Mesenchymal stem cell (in vitro differentiated cells and primary cell): ENCODE results near the gene HDGF.
A peak's percentile ranks its signal among the peaks of the same experiment; 100 is the strongest.

ENCODE experiments used
- DNase-seq: peaks from one replicate; pipeline ENCODE4 v3.0.0-alpha.2; 2013
- H2AFZ ChIP-seq: one replicate; pipeline ENCODE4 v1.6.1; 2013; ENCODE audit warnings: low read depth, mild to moderate bottlenecking, control low read depth, inconsistent platforms, low read length, moderate library complexity
- H2AK5ac ChIP-seq: 2 replicates; pipeline ENCODE4 v1.6.1; 2013; ENCODE audit warnings: low read length, moderate library complexity, mild to moderate bottlenecking, inconsistent platforms; ENCODE audit not compliant: severe bottlenecking
- H2BK120ac ChIP-seq: one replicate; pipeline ENCODE4 v1.6.1; 2013; ENCODE audit warnings: low read depth, mild to moderate bottlenecking, inconsistent platforms, low read length, moderate library complexity
- H2BK12ac ChIP-seq, 2 experiments: one replicate each; pipeline ENCODE4 v1.6.1; 2013; ENCODE audit warnings: inconsistent platforms in 2 of 2, low read length in 2 of 2, mild to moderate bottlenecking in 2 of 2, moderate library complexity in 2 of 2, control low read depth in 1 of 2
- H2BK15ac ChIP-seq: one replicate; pipeline ENCODE4 v1.6.1; 2013; ENCODE audit warnings: mild to moderate bottlenecking, low read depth, inconsistent platforms; ENCODE audit not compliant: poor library complexity, severe bottlenecking
- H2BK5ac ChIP-seq: 2 replicates; pipeline ENCODE4 v1.6.1; 2013; ENCODE audit warnings: low read depth, mild to moderate bottlenecking, low read length, control low read depth, inconsistent platforms; ENCODE audit not compliant: poor library complexity, severe bottlenecking
- H3K14ac ChIP-seq, 2 experiments: one replicate each; pipeline ENCODE4 v1.6.1; 2013; ENCODE audit warnings: inconsistent platforms in 2 of 2, low read length in 2 of 2, control low read depth in 1 of 2, mild to moderate bottlenecking in 1 of 2, moderate library complexity in 1 of 2
- H3K18ac ChIP-seq, 2 experiments: one replicate each; pipeline ENCODE4 v1.6.1; 2013; ENCODE audit warnings: inconsistent platforms in 2 of 2, low read length in 2 of 2, control low read depth in 1 of 2, low read depth in 1 of 2, mild to moderate bottlenecking in 1 of 2
- H3K23ac ChIP-seq, 2 experiments: one replicate each; pipeline ENCODE4 v1.6.1; 2013; ENCODE audit warnings: inconsistent platforms in 2 of 2, low read length in 2 of 2, mild to moderate bottlenecking in 2 of 2, moderate library complexity in 2 of 2, control low read depth in 1 of 2
- H3K27ac ChIP-seq: 2 replicates; pipeline ENCODE4 v1.5.1; 2013; ENCODE audit warnings: mild to moderate bottlenecking, moderate library complexity, low read length, control low read depth, inconsistent platforms; ENCODE audit not compliant: poor library complexity, severe bottlenecking
- H3K27me3 ChIP-seq, 2 experiments: 2 replicates each; pipeline versions ENCODE4 v1.6.1 to v1.7.0; 2013; ENCODE audit warnings: low read length in 2 of 2, mild to moderate bottlenecking in 2 of 2, moderate library complexity in 2 of 2, control low read depth in 1 of 2, inconsistent platforms in 1 of 2; ENCODE audit not compliant: control insufficient read depth in 1 of 2, insufficient read depth in 1 of 2
- H3K36me3 ChIP-seq, 2 experiments: 2 replicates each; pipeline versions ENCODE4 v1.6.1 to v1.7.0; 2013; ENCODE audit warnings: low read length in 2 of 2, control low read depth in 1 of 2, inconsistent platforms in 1 of 2, low read depth in 1 of 2, mild to moderate bottlenecking in 1 of 2; ENCODE audit not compliant: insufficient read depth in 2 of 2, control insufficient read depth in 1 of 2
- H3K4ac ChIP-seq, 2 experiments: one replicate each; pipeline ENCODE4 v1.6.1; 2013; ENCODE audit warnings: inconsistent platforms in 2 of 2, low read length in 2 of 2, mild to moderate bottlenecking in 2 of 2, moderate library complexity in 2 of 2, control low read depth in 1 of 2, low read depth in 1 of 2
- H3K4me1 ChIP-seq: 2 replicates; pipeline ENCODE4 v1.6.1; 2013; ENCODE audit warnings: low read depth, low read length, control low read depth; ENCODE audit not compliant: control insufficient read depth, insufficient read depth
- H3K4me2 ChIP-seq: 2 replicates; pipeline ENCODE4 v1.6.1; 2013; ENCODE audit warnings: low read length, mild to moderate bottlenecking, inconsistent platforms; ENCODE audit not compliant: poor library complexity, severe bottlenecking
- H3K4me3 ChIP-seq, 2 experiments: 2 replicates each; pipeline versions ENCODE4 v1.5.1 to v1.7.0; 2013; ENCODE audit warnings: low read length in 2 of 2, mild to moderate bottlenecking in 2 of 2, control low read depth in 1 of 2, low read depth in 1 of 2; ENCODE audit not compliant: insufficient read depth in 1 of 2
- H3K79me1 ChIP-seq: replicated peaks from 2 replicates; pipeline ENCODE4 v1.6.1; 2013; ENCODE audit warnings: mild to moderate bottlenecking, control low read depth, low read length, inconsistent platforms; ENCODE audit not compliant: poor library complexity, severe bottlenecking
- H3K9ac ChIP-seq: 2 replicates; pipeline ENCODE4 v1.7.0; 2013; ENCODE audit warnings: mild to moderate bottlenecking, low read length, moderate library complexity
- H3K9me3 ChIP-seq: 2 replicates; pipeline ENCODE4 v1.7.0; 2013; ENCODE audit warnings: mild to moderate bottlenecking, low read length; ENCODE audit not compliant: control insufficient read depth
- H4K8ac ChIP-seq: one replicate; pipeline ENCODE4 v1.6.1; 2013; ENCODE audit warnings: inconsistent platforms, mild to moderate bottlenecking, low read length, moderate library complexity
- H4K91ac ChIP-seq: one replicate; pipeline ENCODE4 v1.6.1; 2013; ENCODE audit warnings: mild to moderate bottlenecking, low read length, inconsistent platforms
- WGBS: methylation state at CpG from one replicate; pipeline ENCODE4 v1.1.7; 2013; ENCODE audit warnings: mixed read lengths; 5-methylcytosine and 5-hydroxymethylcytosine counted together

Gene HDGF

DNA sequence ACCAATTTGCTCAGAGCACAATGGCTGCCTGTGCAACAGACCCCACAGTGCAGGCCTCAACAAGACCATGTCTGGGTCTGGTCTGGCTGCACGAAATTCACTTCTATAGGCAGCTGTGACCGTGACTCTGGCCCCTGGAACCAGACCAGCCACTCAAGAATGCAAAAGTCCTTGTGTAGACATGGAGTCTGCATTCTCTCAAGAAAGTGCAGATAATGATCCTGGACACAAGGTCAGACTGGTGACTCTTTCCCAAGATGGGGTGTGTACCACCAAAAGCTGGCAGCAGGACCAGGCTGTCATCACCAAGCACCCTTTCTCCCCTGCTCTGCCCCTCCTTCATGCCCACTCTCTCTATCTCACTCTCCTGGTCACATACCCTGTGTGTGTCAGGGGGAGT, 30.3 kb downstream of the HDGF start:
- Histone ChIP-seq H3K9ac (no peak overlapping the region), H3K18ac (no peak overlapping the region), H3K23ac (no peak overlapping the region), H2AFZ (no peak overlapping the region), H2BK120ac (no peak overlapping the region), H3K14ac (no peak overlapping the region), H2AK5ac (no peak overlapping the region), H3K9me3 (no peaks in the 10 kb centered on the region), H3K4me2 (no peak overlapping the region), H2BK12ac (no peak overlapping the region), H3K4me1 (peaks cover 8% of the 10 kb centered on the region), H3K36me3 (peaks cover 32 to 57% of the 10 kb centered on the region in 2 experiments), H4K91ac (no peak overlapping the region), H3K79me1 (peaks cover 20% of the 10 kb centered on the region), H3K27me3 (no peaks in the 10 kb centered on the region), H4K8ac (no peak overlapping the region), H3K4ac (no peak overlapping the region), H2BK5ac (no peak overlapping the region), H3K27ac (no peak overlapping the region), H2BK15ac (no peak overlapping the region), H3K4me3 (no peak overlapping the region)
- 50% methylated on average over 2 of the region's 2 CpGs for WGBS
- no peak for DNase-seq

DNA sequence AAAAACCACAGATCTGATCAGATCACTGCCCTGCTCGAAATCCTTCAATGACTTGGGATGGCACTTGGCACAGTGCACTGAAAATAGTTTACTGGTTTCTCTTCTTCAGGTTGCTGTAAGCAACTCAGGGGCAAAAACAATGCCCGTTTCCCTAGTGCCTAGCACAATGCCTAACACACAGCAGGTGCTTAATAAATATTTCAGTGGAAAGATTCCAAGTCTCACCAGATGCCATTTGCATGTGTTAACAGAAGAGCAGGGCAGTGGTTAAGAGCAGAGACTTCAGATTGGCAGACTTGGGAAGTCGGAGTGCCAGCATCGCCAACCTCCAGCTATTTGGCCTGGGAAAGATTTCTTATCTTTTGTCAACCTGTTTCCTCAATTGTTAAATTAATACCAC, 34.1 kb downstream of the HDGF start:
- Histone ChIP-seq H3K4me3 (no peak overlapping the region), H2BK5ac (no peak overlapping the region), H4K91ac (no peak overlapping the region), H3K79me1 (peaks cover 5% of the 10 kb centered on the region), H3K9me3 (no peaks in the 10 kb centered on the region), H3K27me3 (no peaks in the 10 kb centered on the region), H3K4ac (no peak overlapping the region), H3K4me2 (no peak overlapping the region), H2BK12ac (no peak overlapping the region), H2BK15ac (no peak overlapping the region), H3K18ac (no peak overlapping the region), H2AFZ (no peak overlapping the region), H3K4me1 (no peaks in the 10 kb centered on the region), H3K27ac (no peak overlapping the region), H2BK120ac (no peak overlapping the region), H3K9ac (no peak overlapping the region), H3K36me3 (peaks cover 14 to 34% of the 10 kb centered on the region in 2 experiments), H4K8ac (no peak overlapping the region), H2AK5ac (no peak overlapping the region), H3K14ac (no peak overlapping the region), H3K23ac (no peak overlapping the region)
- DNase-seq: no peak
- 95% methylated on average over 3 of the region's 4 CpGs for WGBS

DNA sequence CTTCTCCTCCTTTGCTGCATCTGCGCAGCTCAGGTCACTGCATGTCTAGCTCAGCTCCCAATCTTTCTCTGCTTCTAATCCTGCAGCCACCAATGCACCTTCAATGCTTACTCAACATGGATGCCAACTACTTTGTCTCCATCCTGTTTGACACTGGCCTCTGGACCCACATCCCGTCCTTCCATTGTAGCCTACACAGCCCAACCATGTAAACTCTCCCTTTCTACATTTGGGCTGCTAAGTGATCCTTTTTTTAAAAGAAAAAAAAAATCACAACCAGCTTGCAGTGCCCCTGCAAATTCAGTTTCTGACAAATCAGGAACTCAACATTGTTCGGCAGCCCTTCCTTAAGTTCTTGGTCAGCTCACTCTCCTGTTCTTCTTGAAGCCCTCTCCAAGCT, 36.6 kb downstream of the HDGF start:
- no peak overlapping the region for H2BK12ac ChIP-seq
- H4K91ac ChIP-seq: no peak overlapping the region
- H3K27me3 ChIP-seq: no peaks in the 10 kb centered on the region
- H3K36me3 ChIP-seq: peaks cover 6 to 16% of the 10 kb centered on the region in 2 experiments
- no peak overlapping the region for H3K14ac ChIP-seq
- H2BK120ac ChIP-seq: no peak overlapping the region
- DNase-seq: no peak
- no peak overlapping the region for H3K4ac ChIP-seq
- peaks cover 8% of the 10 kb centered on the region for H3K4me1 ChIP-seq
- no peak overlapping the region for H4K8ac ChIP-seq
- H3K23ac ChIP-seq: no peak overlapping the region
- H2BK5ac ChIP-seq: no peak overlapping the region
- H3K4me3 ChIP-seq: no peak overlapping the region
- 85% methylated on average over 3 of the region's 3 CpGs for WGBS
- H3K79me1 ChIP-seq: peaks cover 3% of the 10 kb centered on the region
- no peak overlapping the region for H2AK5ac ChIP-seq
- no peak overlapping the region for H3K4me2 ChIP-seq
- no peak overlapping the region for H2BK15ac ChIP-seq
- no peak overlapping the region for H3K18ac ChIP-seq
- H3K27ac ChIP-seq: no peak overlapping the region
- H3K9ac ChIP-seq: no peak overlapping the region
- no peak overlapping the region for H2AFZ ChIP-seq
- no peaks in the 10 kb centered on the region for H3K9me3 ChIP-seq

DNA sequence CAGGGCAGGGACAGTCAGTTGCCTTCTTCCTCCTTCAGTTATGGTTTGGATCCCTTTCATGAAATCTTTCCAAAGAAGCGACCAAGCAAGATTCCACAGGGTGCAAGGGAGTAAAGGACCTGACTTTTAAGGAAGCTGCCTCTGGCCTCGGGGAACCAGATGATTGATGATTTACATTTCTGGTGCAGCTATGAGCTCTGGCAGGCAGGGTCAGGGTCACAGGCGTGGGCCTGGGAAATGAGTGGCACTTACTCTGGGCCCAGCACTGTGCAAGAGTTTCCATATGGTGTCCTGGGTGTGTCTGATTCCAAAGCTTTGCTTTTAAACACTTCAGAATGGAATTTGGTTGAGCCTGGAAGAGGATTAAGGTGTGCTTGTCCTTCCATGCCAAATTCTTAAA, 38.8 kb downstream of the HDGF start:
- no peak overlapping the region for H3K14ac ChIP-seq
- 24% methylated on average over 3 of the region's 3 CpGs for WGBS
- no peak overlapping the region for H4K91ac ChIP-seq
- H3K9ac ChIP-seq: no peak overlapping the region
- H3K79me1 ChIP-seq: peaks cover 3% of the 10 kb centered on the region
- no peak overlapping the region for H3K4ac ChIP-seq
- H2AFZ ChIP-seq: no peak overlapping the region
- peak overlapping the region in 1 of 2 experiments; percentile 94 for H3K23ac ChIP-seq
- no peaks in the 10 kb centered on the region for H3K9me3 ChIP-seq
- no peak overlapping the region for H2BK120ac ChIP-seq
- H3K4me2 ChIP-seq: no peak overlapping the region
- H3K18ac ChIP-seq: no peak overlapping the region
- H2AK5ac ChIP-seq: no peak overlapping the region
- peaks cover 0 to 9% of the 10 kb centered on the region in 2 experiments for H3K36me3 ChIP-seq
- H2BK12ac ChIP-seq: peak overlapping the region in 1 of 2 experiments; percentile 57
- no peak overlapping the region for H3K27ac ChIP-seq
- H4K8ac ChIP-seq: no peak overlapping the region
- no peak for DNase-seq
- H3K27me3 ChIP-seq: no peaks in the 10 kb centered on the region
- peak overlapping the region in 1 of 2 experiments; percentile 33 for H3K4me3 ChIP-seq
- no peak overlapping the region for H2BK5ac ChIP-seq
- peaks cover 20% of the 10 kb centered on the region for H3K4me1 ChIP-seq
- no peak overlapping the region for H2BK15ac ChIP-seq
